HCT116 (cell line): ENCODE measurements around the gene TAGLN3.

ENCODE experiments used
- CTCF ChIP-seq, 3 experiments: fragments of 200-600 bp in 1 of 3; sonication (generic) in 1 of 3; IDR thresholded peaks in 2 of 3; conservative IDR thresholded peaks in 1 of 3; 2 replicates each; pipeline ENCODE4 v1.5.1; 2012 to 2017; ENCODE audit warnings: low read depth in 2 of 3, low read length in 2 of 3, antibody characterized with exemption in 1 of 3, borderline replicate concordance in 1 of 3, control low read depth in 1 of 3, mild to moderate bottlenecking in 1 of 3, mixed read lengths in 1 of 3, mixed run types in 1 of 3, moderate library complexity in 1 of 3; ENCODE audit not compliant: insufficient read depth in 1 of 3
- EGR1 ChIP-seq: IDR thresholded peaks from 2 replicates; pipeline ENCODE4 v1.6.1; 2012; ENCODE audit warnings: low read depth
- EZH2 ChIP-seq: fragments of 200-600 bp; sonication (generic); IDR thresholded peaks from 2 replicates; pipeline ENCODE4 v1.6.1; 2017; ENCODE audit warnings: antibody characterized with exemption, mixed run types
- MAX ChIP-seq: IDR thresholded peaks from 2 replicates; pipeline ENCODE4 v1.6.1; 2012
- POLR2A ChIP-seq: IDR thresholded peaks from 2 replicates; pipeline ENCODE4 v1.7.0; 2011; ENCODE audit warnings: borderline replicate concordance; ENCODE audit not compliant: insufficient read depth, insufficient read length; ENCODE audit errors: extremely low read depth
- POLR2AphosphoS5 ChIP-seq: IDR thresholded peaks from 2 replicates; pipeline ENCODE4 v1.6.1; 2011; ENCODE audit warnings: mild to moderate bottlenecking, low read depth, low read length, moderate library complexity
- ZBTB33 ChIP-seq: IDR thresholded peaks from 2 replicates; pipeline ENCODE4 v1.6.1; 2011; ENCODE audit warnings: mild to moderate bottlenecking, low read length, moderate library complexity; ENCODE audit not compliant: insufficient replicate concordance; ENCODE audit errors: extremely low read depth

GRCh38 chr3:111978583-111979433 lies 19.9 kb upstream of the TAGLN3 start, which contains the start of gene ABHD10:
- TF ChIP-seq CTCF (IDR thresholded peaks at IDR 0.05 in 2 of 3, conservative IDR thresholded peaks at IDR 0.05 in 1 of 3; ENCODE audit: borderline replicate concordance in 1 of 3, insufficient read depth in 1 of 3, low read depth in 2 of 3, low read length in 2 of 3), result no peak
- peak; percentile 89 for TF ChIP-seq POLR2A
- TF ChIP-seq EZH2, result no peak
- TF ChIP-seq POLR2AphosphoS5, result peak; percentile 99
- peak; percentile 81 for TF ChIP-seq MAX
- TF ChIP-seq ZBTB33, result no peak
- TF ChIP-seq EGR1, result no peak
